H1 (cell line): ENCODE data around the gene CLCN5. TPM values are rescaled to one million over a fixed set of nuclear protein-coding genes. Genes with fewer than 3 reads are reported as not detected.

Source experiments
- ASH2L ChIP-seq: fragments of 200-600, 300-600 bp; sonication (generic); IDR thresholded peaks from one replicate; pipeline ENCODE4 v1.7.1; 2017; ENCODE audit warnings: low read length
- ATF3 ChIP-seq: IDR thresholded peaks from 2 replicates; pipeline ENCODE4 v1.6.1; 2011; ENCODE audit warnings: low read depth, mild to moderate bottlenecking, low read length; ENCODE audit not compliant: insufficient read depth
- CHD7 ChIP-seq: fragments of 300-600 bp; sonication (generic); IDR thresholded peaks from 2 replicates; pipeline ENCODE4 v1.7.1; 2012; ENCODE audit warnings: low read length, moderate library complexity, mild to moderate bottlenecking, inconsistent platforms; ENCODE audit not compliant: insufficient replicate concordance
- CTBP2 ChIP-seq: IDR thresholded peaks from 2 replicates; pipeline ENCODE4 v1.7.0; 2011; ENCODE audit warnings: borderline replicate concordance, mild to moderate bottlenecking, moderate library complexity, mixed read lengths, low read length; ENCODE audit not compliant: insufficient read depth, insufficient read length
- KDM4A ChIP-seq: IDR thresholded peaks from one replicate; pipeline ENCODE4 v1.7.1; 2012; ENCODE audit warnings: low read depth, mild to moderate bottlenecking, moderate library complexity, low read length, inconsistent platforms; ENCODE audit not compliant: severe bottlenecking
- MAFK ChIP-seq: IDR thresholded peaks from 2 replicates; pipeline ENCODE4 v1.6.1; 2012; ENCODE audit warnings: low read depth, mild to moderate bottlenecking, improper control_type of control experiment, low read length
- NANOG ChIP-seq: IDR thresholded peaks from 2 replicates; pipeline ENCODE4 v1.6.1; 2011; ENCODE audit warnings: low read length, low read depth, mild to moderate bottlenecking, inconsistent platforms; ENCODE audit not compliant: insufficient read depth, poor library complexity, severe bottlenecking
- SP1 ChIP-seq: IDR thresholded peaks from 2 replicates; pipeline ENCODE4 v1.6.1; 2011; ENCODE audit warnings: low read depth, low read length
- TCF12 ChIP-seq: IDR thresholded peaks from 2 replicates; pipeline ENCODE4 v1.6.1; 2011; ENCODE audit warnings: low read depth, mild to moderate bottlenecking, low read length
- polyA plus RNA-seq, 7 experiments: library from polyadenylated mRNA; depleted of rRNA in 3 of 7; stranded (reverse) in 5 of 7; unstranded in 2 of 7; fragments of >200 nt in 5 of 7; fragments of 200-250 nt in 2 of 7; gene quantifications; 1 replicate in 5 of 7; 2 replicates in 1 of 7; 4 replicates in 1 of 7; pipeline versions ENCODE4 v1.2.1 to v1.2.3, GENCODE V29; 2011 to 2013; ENCODE audit warnings: missing spikeins in 2 of 7, mixed read lengths in 2 of 7
- total RNA-seq: library from RNA; stranded (reverse); fragmentation: NEBNext Ultra II Directional; extraction: Animal tissue kit (Norgen Biotek cat#: 25700); gene quantifications from 2 replicates; pipeline ENCODE4 v1.2.1, GENCODE V29; 2021

The CLCN5 gene
- total and polyA plus RNA-seq, 2 of the 8 experiments (the other 6 are each of a cell fraction or from before 2014, with no cell fraction given): 4.2 to 9.7 TPM

GRCh38 chrX:50067435-50068284, 145.3 kb downstream of the CLCN5 start (continued):
- no peak for TF ChIP-seq NANOG
- peak; percentile 65 for TF ChIP-seq ASH2L
- TF ChIP-seq CHD7: no peak
- no peak for TF ChIP-seq KDM4A
- TF ChIP-seq ATF3: no peak
- TF ChIP-seq MAFK: no peak
- TF ChIP-seq SP1: no peak
- no peak for TF ChIP-seq CTBP2
- TF ChIP-seq TCF12: no peak
